ENCODE measurements around the gene OR52E4.

Gene OR52E4

GRCh38 chr11:5880329-5880728 is at the start of gene OR52E4:
TSS of gene OR52E4 (plus strand) at chr11:5880629. CDS start at chr11:5884293, 3,664 bp downstream.
- no peak for DNase-seq

GRCh38 chr11:5831196-5831829 is 49.1 kb upstream of the OR52E4 start:
- DNase-seq, result no peak

GRCh38 chr11:5833446-5833845 is 47.0 kb upstream of the OR52E4 start:
- no peak for DNase-seq

GRCh38 chr11:5837695-5838094 is 42.7 kb upstream of the OR52E4 start:
- no peak for DNase-seq

GRCh38 chr11:5841797-5842196 is 38.6 kb upstream of the OR52E4 start, which contains the start of gene OR52E6:
TSS of gene OR52E6 (minus strand) at chr11:5841897. CDS start at chr11:5841897, 0 bp downstream.
- no peak for DNase-seq

- DNase-seq, result no peak
These were observed 33.7 kb upstream of the OR52E4 start for GRCh38 chr11:5846701-5847100.

- DNase-seq, result no peak
These were observed 32.7 kb upstream of the OR52E4 start for GRCh38 chr11:5847711-5848110.

GRCh38 chr11:5851002-5851401 is 29.4 kb upstream of the OR52E4 start:
- DNase-seq, result no peak

GRCh38 chr11:5857590-5857989 is 22.8 kb upstream of the OR52E4 start, which contains the start of gene OR52E8:
TSS of gene OR52E8 (minus strand) at chr11:5857690. CDS start at chr11:5857690, 0 bp downstream.
- DNase-seq, result no peak

GRCh38 chr11:5865826-5866225 is 14.6 kb upstream of the OR52E4 start:
- DNase-seq, result no peak

GRCh38 chr11:5878564-5878963 is 1.9 kb upstream of the OR52E4 start:
- no peak for DNase-seq

- DNase-seq, result no peak
These were observed 1.3 kb downstream of the OR52E4 start for GRCh38 chr11:5881756-5882155.

- no peak for DNase-seq
These were observed 6.7 kb downstream of the OR52E4 start for GRCh38 chr11:5887172-5887571.

GRCh38 chr11:5887661-5888060 is 7.2 kb downstream of the OR52E4 start:
- DNase-seq, result no peak

- no peak for DNase-seq
These were observed 10.9 kb downstream of the OR52E4 start for GRCh38 chr11:5891216-5891800.

GRCh38 chr11:5892908-5893307 is 12.5 kb downstream of the OR52E4 start, which contains the start of gene OR52E5:
TSS of gene OR52E5 (plus strand) at chr11:5893208. CDS start at chr11:5900777, 7,569 bp downstream.
- DNase-seq, result no peak

- no peak for DNase-seq
These were observed 19.1 kb downstream of the OR52E4 start for GRCh38 chr11:5899534-5899933.

- DNase-seq, result no peak
These were observed 30.1 kb downstream of the OR52E4 start for GRCh38 chr11:5910540-5910939.

- DNase-seq, result no peak
These were observed 42.5 kb downstream of the OR52E4 start for GRCh38 chr11:5922749-5923426.

GRCh38 chr11:5923427-5923776 is 43.0 kb downstream of the OR52E4 start:
- no peak for DNase-seq

- no peak for DNase-seq
These were observed 43.4 kb downstream of the OR52E4 start for GRCh38 chr11:5923794-5924193.

- DNase-seq, result no peak
These were observed 47.8 kb downstream of the OR52E4 start for GRCh38 chr11:5928271-5928670.

- no peak for DNase-seq
These were observed 48.4 kb downstream of the OR52E4 start for GRCh38 chr11:5928811-5929210.
